Measurements from ENCODE around the gene TMEM135.
A peak's percentile ranks its signal among the peaks of the same experiment; 100 is the strongest.
"Not testable (repeated sequence)": the region's sequence is repeated elsewhere in the genome, so short reads cannot be mapped to it uniquely, and the experiment has no call there.

The TMEM135 gene

DNA sequence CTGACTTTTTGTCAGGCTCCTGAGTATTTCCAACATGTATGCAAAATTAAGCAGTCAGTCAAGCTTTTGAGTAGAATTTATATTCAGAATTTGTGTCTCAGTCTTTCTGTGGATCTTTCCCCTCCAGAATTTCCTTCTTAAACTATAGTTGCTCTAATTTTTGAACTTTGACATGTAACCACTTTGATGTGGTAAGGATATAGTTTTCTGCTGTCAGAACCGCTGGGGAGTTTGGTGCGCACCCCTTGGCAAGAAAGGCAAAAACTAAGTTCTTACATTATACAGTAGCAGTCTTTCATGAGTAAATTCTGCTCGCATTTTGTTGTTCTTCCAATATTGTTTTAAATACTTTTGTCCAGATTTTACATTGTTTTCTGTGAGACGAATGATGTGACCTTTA lies 105.9 kb downstream of the TMEM135 start:
- no peak for DNase-seq

DNA sequence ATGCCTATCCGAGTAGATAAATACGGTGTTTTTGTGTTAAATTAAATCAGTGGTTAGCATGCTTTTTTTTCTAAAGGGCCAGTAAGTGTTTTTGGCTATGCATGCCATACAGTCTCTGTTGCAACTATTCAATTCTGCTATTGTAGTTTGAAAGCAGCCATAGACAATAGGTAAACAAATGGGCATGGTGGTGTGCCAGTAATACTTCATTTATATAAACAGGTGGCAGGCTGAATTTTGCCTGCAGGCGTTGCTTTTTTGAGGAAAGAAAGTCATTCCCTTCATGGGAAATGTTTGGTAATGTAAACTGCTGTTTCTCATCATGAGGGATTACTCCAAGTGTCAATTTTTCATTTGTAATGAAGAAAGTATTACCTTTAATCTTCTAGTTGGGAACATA lies 106.5 kb downstream of the TMEM135 start:
- no peak for DNase-seq

DNA sequence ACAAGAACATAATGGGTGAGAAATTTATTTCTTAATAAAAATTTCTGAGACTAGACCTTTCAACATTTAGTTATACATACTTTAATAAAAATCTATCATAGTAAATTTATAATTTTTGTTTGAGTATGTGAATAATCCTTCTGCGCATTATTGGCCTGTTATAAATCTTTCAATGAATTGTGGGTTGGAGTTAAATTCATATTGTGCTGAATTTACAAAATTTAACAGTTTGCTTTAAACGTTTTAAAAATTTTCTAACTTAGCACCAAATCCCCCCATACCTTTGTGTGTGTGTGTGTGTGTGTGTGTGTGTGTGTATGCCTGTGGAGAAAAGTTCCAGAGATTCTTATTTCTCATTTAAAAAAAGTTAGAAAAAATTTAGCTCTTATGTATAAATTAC lies 111.0 kb downstream of the TMEM135 start:
- no peak for DNase-seq

DNA sequence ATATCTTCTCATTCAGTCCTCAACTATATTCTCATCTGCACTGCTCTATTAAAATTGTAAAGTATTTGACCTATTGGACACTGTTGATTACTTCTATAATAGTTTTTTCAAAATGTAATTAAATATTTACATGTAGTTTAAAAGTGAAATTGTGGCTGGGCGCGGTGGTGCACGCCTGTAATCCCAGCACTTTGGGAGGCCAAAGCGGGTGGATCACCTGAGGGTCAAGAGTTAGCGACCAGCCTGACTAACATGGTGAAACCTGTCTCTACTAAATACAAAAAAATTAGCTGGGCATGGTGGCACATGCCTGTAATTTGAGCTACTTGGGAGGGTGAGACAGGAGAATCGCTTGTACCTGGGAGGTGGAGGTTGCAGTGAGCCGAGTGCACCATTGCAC lies 112.0 kb downstream of the TMEM135 start:
- DNase-seq = not testable (repeated sequence)

DNA sequence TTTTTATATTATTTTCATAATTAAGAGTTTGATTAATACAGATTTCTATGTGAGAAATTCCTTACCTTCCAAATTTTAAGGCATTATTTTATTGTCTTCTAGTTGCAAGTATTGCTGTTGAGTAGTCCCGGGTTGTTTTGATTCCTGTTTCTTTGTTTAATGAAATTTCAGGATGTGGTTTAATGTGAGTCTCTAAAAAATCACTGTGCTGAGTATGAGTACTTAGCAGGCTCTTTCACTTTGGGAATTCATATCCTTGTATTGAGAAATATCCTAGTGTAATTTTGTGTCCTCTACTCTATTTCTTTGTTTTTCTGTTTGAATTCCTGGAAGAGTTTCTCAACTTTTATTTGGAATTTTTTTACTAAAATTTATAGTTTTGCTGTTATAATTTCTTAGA lies 113.2 kb downstream of the TMEM135 start:
- DNase-seq = no peak

DNA sequence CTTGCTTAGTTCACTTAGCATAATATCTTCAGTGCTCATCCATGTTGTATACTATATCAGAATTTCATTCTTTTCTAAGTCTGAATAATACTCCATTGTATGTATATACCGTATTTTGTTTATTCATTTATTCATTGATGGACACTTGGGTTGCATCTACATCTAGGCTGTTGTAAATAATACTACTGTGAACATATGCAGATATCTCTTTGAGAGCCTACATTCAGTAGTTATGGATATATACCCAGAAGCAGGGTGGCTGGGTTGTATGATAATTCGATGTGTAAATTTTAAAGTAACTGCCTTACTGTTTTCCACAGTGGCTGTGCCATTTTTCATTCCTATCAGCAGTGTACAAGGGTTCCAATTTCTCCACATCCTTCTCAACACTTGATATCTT lies 116.5 kb downstream of the TMEM135 start:
- DNase-seq = no peak

DNA sequence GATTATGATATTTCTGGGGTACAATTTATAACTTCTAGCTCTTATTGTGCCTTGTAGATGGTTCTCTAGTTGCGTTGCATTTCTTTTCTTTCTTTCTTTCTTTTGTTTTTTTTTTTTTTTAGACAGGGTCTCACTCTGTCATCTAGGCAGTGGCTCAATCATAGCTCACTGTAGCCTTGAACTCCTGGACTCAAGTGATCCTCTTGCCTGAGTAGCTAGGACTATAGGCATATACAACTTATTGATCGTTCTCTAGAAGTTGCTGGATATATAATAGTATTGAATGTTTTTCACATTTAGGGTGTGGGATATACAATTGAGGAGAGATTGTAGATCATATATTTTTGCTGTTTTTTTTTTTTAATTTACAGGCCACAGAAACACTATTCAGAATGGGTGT lies 119.2 kb downstream of the TMEM135 start:
- DNase-seq = no peak

DNA sequence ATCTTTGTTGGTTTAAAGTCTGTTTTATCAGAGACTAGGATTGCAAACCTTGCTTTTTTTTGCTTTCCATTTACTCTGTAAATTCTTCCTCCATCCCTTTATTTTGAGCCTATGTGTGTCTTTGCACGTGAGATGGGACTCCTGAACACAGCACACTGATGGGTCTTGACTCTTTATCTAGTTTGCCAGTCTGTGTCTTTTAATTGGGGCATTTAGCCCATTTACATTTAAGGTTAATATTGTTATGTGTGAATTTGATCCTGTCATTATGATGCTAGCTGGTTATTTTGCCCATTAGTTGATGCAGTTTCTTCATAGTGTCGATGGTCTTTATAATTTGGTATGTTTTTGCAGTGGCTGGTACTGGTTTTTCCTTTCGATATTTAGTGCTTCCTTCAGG lies 131.3 kb downstream of the TMEM135 start:
- not testable (repeated sequence) for DNase-seq

DNA sequence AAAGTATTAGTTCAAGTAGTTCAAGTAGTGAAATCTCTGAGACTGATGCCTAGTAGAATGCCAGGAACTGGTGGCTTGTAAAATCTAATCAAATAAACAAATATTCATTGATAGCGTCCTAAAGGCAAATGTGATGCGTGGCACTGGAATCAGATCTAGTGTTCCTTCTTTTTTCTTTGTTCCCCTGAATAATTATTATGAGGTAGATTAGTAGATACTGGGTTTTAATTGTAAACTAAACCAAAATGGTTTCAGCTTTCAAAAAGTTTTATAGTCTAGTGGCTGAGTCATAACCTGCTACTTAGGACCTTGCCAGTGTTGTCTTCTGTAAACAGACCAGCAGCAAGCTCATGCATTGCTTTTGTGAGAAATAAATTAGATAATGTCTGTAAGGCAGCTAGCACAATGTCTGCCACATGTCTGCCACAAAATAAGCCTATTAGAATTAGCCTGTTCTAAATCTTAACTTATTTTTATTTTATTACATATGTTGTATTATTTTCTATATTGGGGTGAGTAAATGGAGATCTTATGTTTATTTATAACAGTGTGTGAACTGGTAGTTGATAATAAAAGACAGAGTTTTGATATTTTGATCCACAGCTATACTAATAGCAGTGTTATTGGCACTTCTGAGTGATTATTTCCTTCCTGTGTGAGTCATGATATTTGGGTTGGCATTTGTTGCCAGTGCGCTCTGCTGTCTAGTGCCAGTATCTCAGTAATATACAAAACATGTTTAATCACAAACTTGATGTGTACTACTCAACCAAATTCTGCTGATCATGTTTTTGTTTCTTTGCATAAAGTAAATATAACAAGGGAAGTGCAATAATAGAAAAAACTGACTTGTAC lies 135.7 kb downstream of the TMEM135 start:
- peak; percentile 2 for DNase-seq

DNA sequence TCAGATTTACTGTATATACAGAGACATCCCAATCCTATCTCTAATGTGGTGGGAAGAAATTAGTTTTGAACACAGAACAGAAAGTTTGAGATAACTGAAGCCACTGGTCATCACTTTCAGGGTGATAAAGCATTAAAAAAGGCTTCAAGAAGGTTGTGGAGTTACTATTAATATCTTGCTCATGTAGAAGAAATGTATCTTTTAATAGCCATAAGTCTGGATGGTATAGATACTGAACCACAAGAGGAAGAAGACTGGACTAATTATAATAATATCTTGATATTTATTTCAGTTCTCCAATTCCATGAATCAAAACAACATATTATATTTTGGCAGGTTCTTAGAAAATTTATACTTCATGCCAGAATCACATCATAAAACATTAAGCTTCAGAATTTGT lies 137.1 kb downstream of the TMEM135 start:
- no peak for DNase-seq

DNA sequence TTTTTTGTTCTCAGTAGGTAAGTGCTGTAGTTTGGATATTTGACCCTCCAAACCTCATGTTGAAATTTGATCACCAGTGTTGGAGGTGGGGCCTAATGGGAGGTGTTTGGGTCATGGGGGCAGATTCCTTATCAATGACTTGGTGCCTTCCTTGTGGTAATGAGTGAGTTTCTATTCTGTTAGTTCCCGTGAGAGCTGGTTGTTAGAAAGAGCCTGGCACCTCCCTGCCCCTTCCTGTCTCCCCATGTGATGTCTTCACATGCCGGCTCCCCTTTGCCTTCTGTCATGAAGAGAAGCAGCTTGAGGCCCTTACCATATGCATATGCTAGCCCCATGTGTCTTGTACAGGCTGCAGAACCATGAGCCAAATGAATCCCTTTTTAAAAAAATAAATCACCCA lies 138.3 kb downstream of the TMEM135 start:
- DNase-seq = no peak

DNA sequence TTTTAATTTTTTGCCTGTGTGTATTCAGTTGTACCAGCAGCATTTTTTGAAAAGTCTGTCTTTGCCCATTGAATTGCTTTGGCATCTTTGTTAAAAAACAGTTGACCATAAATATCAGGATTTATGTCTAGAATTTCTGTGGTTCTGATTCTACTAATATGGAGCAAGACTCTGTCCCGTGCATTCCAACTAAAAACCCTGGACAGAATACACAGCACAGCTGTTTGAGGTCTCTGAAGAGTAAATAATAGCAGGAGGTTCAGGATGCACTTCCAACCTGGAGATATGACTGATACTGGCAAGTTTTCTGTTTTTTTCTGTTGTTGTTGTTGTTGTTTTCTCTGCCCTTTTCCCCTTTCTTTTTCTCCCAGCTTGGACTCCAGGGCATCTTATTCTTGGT lies 141.9 kb downstream of the TMEM135 start:
- DNase-seq = no peak

DNA sequence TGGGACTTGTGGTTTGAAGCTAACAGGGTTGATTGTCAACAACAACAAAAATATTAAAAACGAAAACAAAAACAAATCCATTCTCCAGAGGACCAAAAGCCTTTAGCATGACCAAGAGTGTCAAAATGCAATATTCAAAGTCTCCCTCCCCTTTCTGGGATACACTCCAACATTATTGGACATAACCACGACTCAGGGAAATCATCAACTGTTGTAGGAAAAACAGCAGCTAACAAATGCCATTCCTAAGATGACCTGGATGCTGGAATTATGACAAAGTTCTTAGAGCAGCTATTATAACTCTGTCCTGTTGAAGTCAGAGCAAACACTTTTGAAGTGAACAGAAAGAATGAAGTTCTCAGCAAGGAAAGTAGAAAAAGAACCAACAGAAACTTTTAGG lies 143.0 kb downstream of the TMEM135 start:
- DNase-seq = no peak

DNA sequence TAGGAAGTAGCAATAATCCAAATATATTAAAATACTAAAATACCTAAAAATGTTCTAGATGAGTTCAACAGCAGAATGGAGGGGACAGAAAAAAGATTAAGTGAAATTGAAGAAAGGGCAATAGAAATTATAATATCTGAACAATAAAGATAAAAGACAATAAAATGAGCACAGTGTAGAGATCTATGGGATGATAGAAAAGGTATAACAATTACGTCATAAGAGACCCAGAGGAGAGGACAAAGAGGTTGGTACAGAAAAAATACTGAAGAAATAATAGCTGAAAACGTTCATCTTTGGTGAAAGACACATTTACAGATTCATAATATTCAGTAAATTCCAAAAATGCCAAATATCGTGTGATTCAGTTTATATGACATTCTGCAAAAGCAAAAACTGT lies 143.4 kb downstream of the TMEM135 start:
- no peak for DNase-seq

DNA sequence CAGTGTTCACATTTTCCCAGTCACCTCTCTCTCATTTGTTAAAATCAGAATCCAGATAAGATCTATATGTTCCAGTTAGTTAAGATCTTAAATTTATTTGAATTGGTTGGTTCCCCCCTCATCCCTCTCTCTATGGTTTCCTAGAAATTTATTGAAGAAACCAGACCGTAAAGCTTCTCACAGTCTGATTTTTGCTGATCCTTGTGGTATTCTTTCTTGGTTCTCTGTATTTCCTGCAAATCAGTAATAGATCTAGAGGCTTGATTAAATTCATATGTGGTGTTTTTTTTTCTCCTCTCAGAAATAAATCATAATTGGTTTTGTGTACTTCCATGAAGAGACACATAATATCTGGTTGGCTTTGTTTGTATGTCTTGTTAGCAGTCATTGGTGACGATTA lies 147.5 kb downstream of the TMEM135 start:
- DNase-seq = no peak

DNA sequence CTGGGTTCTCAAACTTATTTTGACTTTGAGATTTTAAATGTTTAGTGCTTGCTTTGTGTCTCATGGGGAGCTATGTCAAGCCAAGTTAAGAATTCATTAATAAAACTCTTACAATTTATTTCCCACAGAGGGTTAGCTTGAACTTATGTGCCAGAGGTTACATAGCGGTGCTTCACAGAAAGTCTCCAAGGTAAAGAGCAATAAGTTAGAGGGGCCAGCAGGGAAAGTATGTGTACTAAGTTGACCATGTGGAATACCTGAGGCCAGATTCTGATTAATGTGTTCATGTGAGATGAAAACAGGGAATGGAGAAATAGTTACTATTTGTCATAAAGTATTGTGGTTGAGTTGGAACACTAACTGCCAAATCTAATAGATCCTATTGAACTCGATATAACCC lies 149.3 kb downstream of the TMEM135 start:
- no peak for DNase-seq

DNA sequence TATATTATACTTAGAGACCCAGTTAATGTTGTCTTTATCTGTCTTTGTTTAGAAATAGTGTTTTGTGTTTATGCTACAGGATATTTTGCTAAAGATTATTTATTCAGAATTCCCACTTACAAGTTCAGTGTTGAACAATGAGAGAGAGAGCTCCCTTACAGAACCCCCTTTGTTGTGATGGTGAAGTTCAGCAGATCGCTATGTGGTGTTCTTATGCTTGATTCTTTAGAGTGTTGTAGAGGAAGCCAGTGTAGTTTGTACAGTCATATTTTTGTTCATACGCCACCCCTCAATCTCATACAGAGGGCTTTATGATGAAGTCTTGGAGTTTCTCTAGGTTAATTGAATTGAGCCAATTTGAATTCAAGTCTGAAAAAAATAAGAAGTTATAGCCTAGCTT lies 150.2 kb downstream of the TMEM135 start:
- no peak for DNase-seq

DNA sequence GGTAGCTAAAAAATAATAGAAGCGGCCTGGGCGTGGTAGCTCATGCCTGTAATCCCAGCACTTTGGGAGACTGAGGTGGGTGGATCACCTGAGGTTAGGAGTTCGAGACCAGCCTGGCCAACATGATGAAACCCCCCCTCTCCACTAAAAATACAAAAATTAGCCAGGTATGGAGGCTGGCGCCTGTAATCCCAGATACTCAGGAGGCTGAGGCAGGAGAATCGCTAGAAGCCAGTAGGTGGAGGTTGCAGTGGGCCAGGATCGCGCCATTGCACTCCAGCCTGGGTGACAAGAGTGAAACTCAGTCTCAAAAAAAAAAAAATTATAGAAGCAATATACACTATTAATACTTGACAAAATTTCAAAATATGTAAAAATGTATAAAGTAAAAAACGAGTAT lies 150.7 kb downstream of the TMEM135 start:
- DNase-seq = not testable (repeated sequence)

DNA sequence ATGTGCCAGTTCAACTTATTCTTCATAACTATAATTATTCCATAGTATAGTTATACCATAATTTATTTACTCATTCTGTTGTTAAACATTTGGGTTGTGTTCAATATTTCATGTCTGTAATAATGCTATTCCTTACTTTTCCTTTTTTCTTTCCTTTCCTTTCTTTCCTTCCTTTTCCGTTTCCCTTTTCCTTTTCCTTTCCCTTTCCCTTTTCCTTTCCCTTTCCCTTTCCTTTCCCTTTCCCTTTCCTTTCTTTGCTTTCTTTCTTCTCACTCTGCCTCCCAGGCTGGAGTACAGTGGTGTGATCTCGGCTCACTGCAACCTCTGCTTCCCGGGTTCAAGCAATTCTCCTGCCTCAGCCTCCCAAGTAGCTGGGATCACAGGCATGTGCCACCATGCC lies 151.2 kb downstream of the TMEM135 start:
- DNase-seq = not testable (repeated sequence)

DNA sequence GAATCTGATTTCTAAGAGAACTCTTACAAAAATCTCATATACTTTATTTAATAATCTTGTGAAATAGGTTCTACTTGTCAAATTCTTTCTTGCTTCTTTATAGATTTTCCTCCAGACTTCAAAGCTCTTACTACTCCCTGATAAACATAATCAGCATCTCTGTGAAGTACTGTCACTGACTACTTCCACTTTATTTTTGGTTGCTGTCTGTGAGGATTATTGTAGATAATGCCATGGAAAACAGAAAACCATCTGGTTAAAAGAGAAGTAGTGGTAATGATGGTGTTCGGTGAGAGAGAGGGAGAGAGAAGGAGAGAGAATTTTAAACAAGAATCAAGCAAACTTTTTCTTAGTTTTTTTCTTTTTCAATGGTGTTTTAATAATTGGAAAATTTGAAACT lies 152.3 kb downstream of the TMEM135 start:
- DNase-seq = no peak

DNA sequence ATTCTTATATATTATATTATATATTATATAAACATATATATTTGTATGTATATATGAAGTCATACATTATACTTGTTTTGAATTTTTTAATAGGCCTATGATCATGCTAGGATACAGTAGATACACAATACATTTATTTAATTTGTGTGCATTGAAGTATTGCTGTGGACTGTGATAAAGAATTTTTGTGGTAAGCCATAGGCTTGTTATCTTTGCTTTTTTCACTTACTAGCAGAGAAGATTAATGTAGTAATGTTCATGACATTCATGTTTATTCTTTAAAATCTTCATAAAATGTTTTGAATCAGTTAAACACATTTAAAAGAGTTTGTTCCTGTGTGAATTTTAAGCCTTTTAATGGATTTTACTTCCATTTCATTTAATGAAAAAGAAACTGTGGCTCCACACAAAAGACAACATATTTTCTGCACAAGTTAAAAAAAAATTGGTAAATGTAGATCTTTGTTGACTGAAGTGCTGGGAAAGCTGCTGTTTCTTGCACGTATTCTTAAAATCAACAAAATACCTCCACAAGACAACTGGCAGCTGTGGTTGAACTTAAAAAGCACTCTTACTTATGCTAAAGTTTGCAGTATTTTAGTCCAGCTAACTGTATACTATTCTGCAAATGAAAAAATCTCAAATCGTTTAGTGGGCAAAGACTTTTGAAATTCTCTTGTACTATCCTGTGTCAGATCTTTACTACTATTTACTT lies 156.2 kb downstream of the TMEM135 start:
- DNase-seq = no peak

DNA sequence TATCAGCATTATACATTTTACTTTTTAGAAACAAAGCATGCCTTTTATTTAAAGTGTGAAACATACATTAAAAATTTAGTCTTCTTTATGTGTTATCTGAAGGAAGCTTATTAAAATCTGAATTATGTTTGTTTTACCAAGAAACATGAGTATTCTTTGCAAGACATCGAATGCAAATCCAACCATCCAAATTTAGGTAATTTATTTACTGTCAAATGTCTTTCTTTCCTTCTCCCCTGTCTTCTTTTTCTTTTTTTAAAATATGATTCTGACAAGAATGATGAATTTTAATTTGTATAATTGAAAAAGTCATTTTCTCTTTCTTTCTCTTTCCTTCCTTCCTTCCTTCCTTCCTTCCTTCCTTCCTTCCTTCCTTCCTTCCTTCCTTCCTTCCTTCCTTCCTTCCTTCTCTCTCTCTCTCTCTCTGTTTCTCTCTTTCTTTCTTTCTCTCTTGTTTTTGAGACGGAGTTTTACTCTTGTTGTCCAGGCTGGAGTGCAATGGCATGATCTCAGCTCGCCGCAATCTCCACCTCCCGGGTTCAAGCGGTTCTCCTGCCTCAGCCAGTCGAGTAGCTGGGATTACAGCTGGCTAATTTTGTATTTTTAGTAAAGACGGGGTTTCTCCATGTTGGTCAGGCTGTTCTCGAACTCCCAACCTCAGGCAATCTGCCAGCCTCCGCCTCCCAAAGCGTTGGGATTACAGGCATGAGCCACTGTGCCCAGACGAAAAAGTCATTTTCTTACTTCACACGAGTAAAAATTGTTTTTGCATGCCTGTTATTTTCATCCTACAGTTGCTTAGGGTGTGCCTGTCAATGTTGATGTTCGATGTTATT lies 157.5 kb downstream of the TMEM135 start:
- DNase-seq = no peak

DNA sequence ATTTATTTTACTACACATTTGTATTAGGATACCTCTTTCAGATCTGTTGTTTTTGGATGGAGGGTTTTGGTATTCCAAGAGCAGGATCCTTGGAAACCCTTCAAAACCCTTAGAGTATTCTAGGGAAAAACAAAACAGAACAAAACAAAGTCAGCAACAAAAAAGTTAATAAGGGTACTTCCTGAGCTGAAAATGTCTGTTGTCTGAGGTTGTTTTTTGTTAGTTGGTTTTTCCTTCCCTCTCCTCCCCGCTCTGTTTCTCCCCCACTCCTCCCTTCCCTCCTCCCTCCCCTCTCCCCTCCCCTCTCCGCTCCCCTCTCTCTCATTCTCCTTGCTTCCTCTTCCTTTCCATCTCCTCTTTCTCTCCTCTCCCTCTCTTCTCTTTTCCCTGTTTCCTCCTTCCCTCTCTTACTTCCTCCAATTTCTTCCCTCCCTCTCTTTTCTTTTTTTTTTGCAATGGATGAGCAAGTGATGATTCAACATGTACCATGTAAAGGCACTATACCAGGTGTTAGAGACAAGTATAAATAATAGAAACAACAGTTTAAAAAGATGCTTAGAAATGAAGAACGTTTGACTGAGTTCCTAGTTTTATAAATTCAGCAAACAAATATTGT lies 160.6 kb downstream of the TMEM135 start:
- DNase-seq = no peak
